ENCODE data around the gene ITPA. TPM values are rescaled to one million over a fixed set of nuclear protein-coding genes. Genes with fewer than 3 reads are reported as not detected.

The ITPA gene
- total and polyA plus RNA-seq, 2 donors (not counting 1 experiment from before 2014, with no cell fraction given), result 55.5 to 65.6 TPM

- Histone ChIP-seq H3K4me3 (ENCODE audit: control extremely low read depth in 1 of 5, extremely low read depth in 1 of 5, insufficient read depth in 1 of 5, low read depth in 2 of 5, low read length in 4 of 5) (no peak overlapping the region), H3K36me3 (replicated peaks in 1 of 2; ENCODE audit: control extremely low read depth in 1 of 2, control insufficient read depth in 1 of 2, extremely low read depth in 1 of 2, insufficient read depth in 2 of 2, low read length in 1 of 2) (no peaks in the 10 kb centered on the region), H3K9me3 (ENCODE audit: control extremely low read depth in 1 of 3, control insufficient read depth in 2 of 3, insufficient read depth in 1 of 3, low read length in 2 of 3) (peaks cover 0 to 10% (median 0%) of the 10 kb centered on the region in 3 donors), H3K79me2 (ENCODE audit: control insufficient read depth, insufficient read depth, low read length) (no peaks in the 10 kb centered on the region), H2AFZ (ENCODE audit: insufficient read depth, low read depth, low read length, poor library complexity, severe bottlenecking) (no peak overlapping the region), H3K4me1 (ENCODE audit: control insufficient read depth in 2 of 2, insufficient read depth in 2 of 2, low read length in 2 of 2) (peaks cover 12% of the 10 kb centered on the region in 2 donors), H3K27me3 (replicated peaks in 1 of 4; ENCODE audit: control extremely low read depth in 1 of 4, control insufficient read depth in 3 of 4, insufficient read depth in 4 of 4, low read length in 3 of 4) (peaks cover 0 to 18% (median 14%) of the 10 kb centered on the region in 4 experiments), H3K9ac (ENCODE audit: low read length) (no peak overlapping the region), H3K4me2 (replicated peaks; ENCODE audit: low read depth, low read length, poor library complexity, severe bottlenecking) (no peak overlapping the region), H3K27ac (ENCODE audit: low read length in 2 of 2) (no peak overlapping the region), H4K20me1 (ENCODE audit: control insufficient read depth, insufficient read depth, low read length, poor library complexity, severe bottlenecking) (no peaks in the 10 kb centered on the region)
- no peak for DNase-seq
- Mint-ChIP-seq H3K27me3 (peaks cover 16% of the 10 kb centered on the region), H3K27ac (no peak overlapping the region), H3K4me3 (no peak overlapping the region), H3K9me3 (ENCODE audit: insufficient read depth) (no peaks in the 10 kb centered on the region), H3K4me1 (peaks cover 10% of the 10 kb centered on the region)
- ChIA-PET CTCF (interaction anchor here (0.7 kb wide), 1 partner anchor 91 kb away, joined by 4 read pairs; no protein-coding TSS in a partner anchor), POLR2A (no interaction called here)
- TF ChIP-seq EZH2 (IDR thresholded peaks at IDR 0.05; ENCODE audit: borderline replicate concordance, insufficient read depth, low read depth, low read length, poor library complexity, severe bottlenecking) (no peak), CTCF (IDR thresholded peaks at IDR 0.05) (no peak)
- no peak for ATAC-seq (ENCODE audit: low read depth)
- intact Hi-C loops (cut with micrococcal nuclease), result no loop called here
- 88% methylated on average over 4 of the region's 8 CpGs for WGBS (ENCODE audit: insufficient coverage)
Observed at GRCh38 chr20:3177746-3178485, 31.4 kb upstream of the ITPA start.

- Mint-ChIP-seq H3K9me3 (ENCODE audit: insufficient read depth) (no peaks in the 10 kb centered on the region), H3K4me1 (no peaks in the 10 kb centered on the region), H3K27me3 (peaks cover 3% of the 10 kb centered on the region), H3K4me3 (no peak overlapping the region), H3K27ac (no peak overlapping the region)
- no peak overlapping the region for H3K27ac ChIP-seq (ENCODE audit: low read length in 2 of 2)
- no peak overlapping the region for H3K4me3 ChIP-seq (ENCODE audit: control extremely low read depth in 1 of 5, extremely low read depth in 1 of 5, insufficient read depth in 1 of 5, low read depth in 2 of 5, low read length in 4 of 5)
- CTCF ChIA-PET, result no interaction called here
- WGBS (ENCODE audit: insufficient coverage), result 89% methylated on average over 1 of the region's 4 CpGs
- no peaks in the 10 kb centered on the region for H3K4me1 ChIP-seq (ENCODE audit: control insufficient read depth in 2 of 2, insufficient read depth in 2 of 2, low read length in 2 of 2)
- no peak overlapping the region for H2AFZ ChIP-seq (ENCODE audit: insufficient read depth, low read depth, low read length, poor library complexity, severe bottlenecking)
- TF ChIP-seq EZH2 (IDR thresholded peaks at IDR 0.05; ENCODE audit: borderline replicate concordance, insufficient read depth, low read depth, low read length, poor library complexity, severe bottlenecking) (no peak), CTCF (IDR thresholded peaks at IDR 0.05) (no peak)
- H3K4me2 ChIP-seq (replicated peaks; ENCODE audit: low read depth, low read length, poor library complexity, severe bottlenecking), result no peak overlapping the region
- peaks cover 0 to 3% (median under 1%) of the 10 kb centered on the region in 4 experiments for H3K27me3 ChIP-seq (replicated peaks in 1 of 4; ENCODE audit: control extremely low read depth in 1 of 4, control insufficient read depth in 3 of 4, insufficient read depth in 4 of 4, low read length in 3 of 4)
- no peaks in the 10 kb centered on the region for H3K36me3 ChIP-seq (replicated peaks in 1 of 2; ENCODE audit: control extremely low read depth in 1 of 2, control insufficient read depth in 1 of 2, extremely low read depth in 1 of 2, insufficient read depth in 2 of 2, low read length in 1 of 2)
- no peak for ATAC-seq (ENCODE audit: low read depth)
- POLR2A ChIA-PET, result no interaction called here
- H3K9ac ChIP-seq (ENCODE audit: low read length), result no peak overlapping the region
- H3K79me2 ChIP-seq (ENCODE audit: control insufficient read depth, insufficient read depth, low read length), result no peaks in the 10 kb centered on the region
- H4K20me1 ChIP-seq (ENCODE audit: control insufficient read depth, insufficient read depth, low read length, poor library complexity, severe bottlenecking), result no peaks in the 10 kb centered on the region
- DNase-seq, result no peak
- intact Hi-C loops (cut with micrococcal nuclease), result no loop called here
- H3K9me3 ChIP-seq (ENCODE audit: control extremely low read depth in 1 of 3, control insufficient read depth in 2 of 3, insufficient read depth in 1 of 3, low read length in 2 of 3), result no peaks in the 10 kb centered on the region
Observed at GRCh38 chr20:3180319-3180718, 29.0 kb upstream of the ITPA start.

Data from B cell (primary cell).